A549 (cell line): ENCODE measurements around the gene GJE1. TPM values are rescaled to one million over a fixed set of nuclear protein-coding genes. Genes with fewer than 3 reads are reported as not detected.
"Not testable (repeated sequence)": the region's sequence is repeated elsewhere in the genome, so short reads cannot be mapped to it uniquely, and the experiment has no call there.

Experiments used
- ATAC-seq, 2 experiments: fragments of 200-7000 bp in 1 of 2; fragments of >200 bp in 1 of 2; cut with Nextera tagmentation in 1 of 2; cut with Tn5 transposase in 1 of 2; 3 replicates each; pipeline versions ENCODE4 v1.8.0 to v1.9.1; 2018 to 2020; ENCODE audit warnings: mild to moderate bottlenecking in 1 of 2, moderate library complexity in 1 of 2
- CTCF ChIA-PET: fragments of 300-600 bp; sonication (Branson Sonifier 250); formaldehyde crosslinking; extraction: SDS; loops from one replicate; lab custom pipeline; 2021; ENCODE audit warnings: antibody characterized with exemption, inconsistent platforms; lab: Yijun Ruan, JAX
- POLR2A ChIA-PET: fragments of 350-600 bp; formaldehyde crosslinking; extraction: SDS; loops from one replicate; lab custom pipeline; 2021; ENCODE audit warnings: antibody characterized with exemption, inconsistent platforms; lab: Yijun Ruan, JAX
- DNase-seq, 2 experiments: peaks; one replicate each; pipeline versions ENCODE4 v3.0.0 to v3.0.0-alpha.2; 2011 to 2016; ENCODE audit warnings: low read depth in 1 of 2, low spot score in 1 of 2
- FAIRE-seq: peaks from 2 replicates; lab custom pipeline; 2011; peaks lifted over from hg19 to GRCh38; lab: Jason Lieb, UNC
- H3K27ac ChIP-seq, 2 experiments: fragments of >200 bp; sonication (Bioruptor Twin); formaldehyde crosslinking; 3 replicates each; pipeline ENCODE4 v1.5.1; 2016 to 2017
- H3K4me1 ChIP-seq: fragments of >200 bp; sonication (Bioruptor Twin); formaldehyde crosslinking; 3 replicates; pipeline ENCODE4 v1.6.1; 2016
- H3K4me2 ChIP-seq: fragments of >200 bp; sonication (Bioruptor Twin); formaldehyde crosslinking; 3 replicates; pipeline ENCODE4 v1.6.1; 2016
- H3K4me3 ChIP-seq: fragments of >200 bp; sonication (Bioruptor Twin); formaldehyde crosslinking; 3 replicates; pipeline ENCODE4 v1.5.1; 2016
- H3K9me3 ChIP-seq: fragments of >200 bp; sonication (Bioruptor Twin); formaldehyde crosslinking; 3 replicates; pipeline ENCODE4 v1.6.1; 2016
- CBX8 ChIP-seq: fragments of 200-600 bp; sonication (generic); IDR thresholded peaks from 2 replicates; pipeline ENCODE4 v1.6.1; 2016
- CHD4 ChIP-seq: fragments of 200-600 bp; sonication (generic); IDR thresholded peaks from 2 replicates; pipeline ENCODE4 v1.6.1; 2016; ENCODE audit warnings: antibody characterized with exemption, mild to moderate bottlenecking, borderline replicate concordance
- CTCF ChIP-seq: fragments of >200 bp; sonication (Bioruptor Twin); formaldehyde crosslinking; IDR thresholded peaks from 3 replicates; pipeline ENCODE4 v1.5.1; 2016
- EHF ChIP-seq: fragments of 250-450 bp; sonication (Bioruptor Pico); IDR thresholded peaks from 2 replicates; pipeline ENCODE4 v1.5.0; 2020; ENCODE audit warnings: mild to moderate bottlenecking
- EHMT2 ChIP-seq: fragments of 200-600 bp; sonication (generic); IDR thresholded peaks from 2 replicates; pipeline ENCODE4 v1.6.1; 2016; ENCODE audit warnings: antibody characterized with exemption, low read depth, mild to moderate bottlenecking, moderate library complexity
- ESRRA ChIP-seq: fragments of 150-350 bp; IDR thresholded peaks from 2 replicates; pipeline ENCODE4 v1.6.1; 2014; ENCODE audit warnings: mild to moderate bottlenecking, low read length, borderline replicate concordance
- FOSB ChIP-seq: fragments of 250-450 bp; sonication (Bioruptor Pico); IDR thresholded peaks from 2 replicates; pipeline ENCODE4 v1.5.0; 2020; ENCODE audit warnings: mild to moderate bottlenecking, moderate library complexity
- HDAC2 ChIP-seq: fragments of 200-600 bp; sonication (generic); IDR thresholded peaks from 2 replicates; pipeline ENCODE4 v1.6.1; 2016
- HOXB13 ChIP-seq: fragments of 250-450 bp; sonication (Bioruptor Pico); IDR thresholded peaks from 2 replicates; pipeline ENCODE4 v1.5.0; 2020; ENCODE audit warnings: low read depth, mild to moderate bottlenecking, moderate library complexity
- MAFK ChIP-seq: fragments of 450-650 bp; IDR thresholded peaks from 2 replicates; pipeline ENCODE4 v1.6.1; 2014; ENCODE audit not compliant: partially characterized antibody
- MYC ChIP-seq: IDR thresholded peaks from 2 replicates; pipeline ENCODE4 v1.6.1; 2012; ENCODE audit warnings: mild to moderate bottlenecking, inconsistent platforms, low read length, improper control_type of control experiment, borderline replicate concordance
- PHF8 ChIP-seq: fragments of 200-600 bp; sonication (generic); IDR thresholded peaks from 2 replicates; pipeline ENCODE4 v1.6.1; 2016; ENCODE audit warnings: low read depth, mild to moderate bottlenecking, antibody characterized with exemption, moderate library complexity, borderline replicate concordance
- REST ChIP-seq: fragments of 200-600 bp; sonication (generic); IDR thresholded peaks from 2 replicates; pipeline ENCODE4 v1.6.1; 2016; ENCODE audit warnings: antibody characterized with exemption, mild to moderate bottlenecking, moderate library complexity
- RNF2 ChIP-seq: fragments of 200-600 bp; sonication (generic); IDR thresholded peaks from 2 replicates; pipeline ENCODE4 v1.6.1; 2016; ENCODE audit warnings: low read depth, mild to moderate bottlenecking, antibody characterized with exemption, moderate library complexity, borderline replicate concordance
- SMC3 ChIP-seq: fragments of >200 bp; sonication (Bioruptor Twin); formaldehyde crosslinking; IDR thresholded peaks from 3 replicates; pipeline ENCODE4 v1.6.1; 2018; ENCODE audit warnings: inconsistent platforms
- USF2 ChIP-seq: fragments of 450-650 bp; IDR thresholded peaks from 2 replicates; pipeline ENCODE4 v1.6.1; 2014; ENCODE audit warnings: antibody characterized with exemption
- ZC3H11A ChIP-seq: fragments of 450-650 bp; IDR thresholded peaks from 2 replicates; pipeline ENCODE4 v1.6.1; 2014; ENCODE audit warnings: antibody characterized with exemption, mild to moderate bottlenecking
- ZSCAN20 ChIP-seq: fragments of 250-450 bp; sonication (Bioruptor Pico); IDR thresholded peaks from 2 replicates; pipeline ENCODE4 v1.8.0; 2022; ENCODE audit warnings: mild to moderate bottlenecking, moderate library complexity
- WGBS: methylation state at CpG from one replicate; pipeline ENCODE4 v1.1.6; 2017; ENCODE audit errors: missing lambda C conversion rate; 5-methylcytosine and 5-hydroxymethylcytosine counted together
- polyA plus RNA-seq, 4 experiments: library from polyadenylated mRNA; depleted of rRNA in 3 of 4; stranded (reverse); fragments of >200 nt; fragmentation: RNase III in 1 of 4; extraction: RNeasy Plus Mini Kit Qiagen cat#74134 plus additional on column Dnase treatment in 1 of 4; gene quantifications; 2 replicates in 3 of 4; 3 replicates in 1 of 4; pipeline ENCODE4 v1.2.3, GENCODE V29; 2011 to 2017
- TF ChIP-seq, protein P1 (sequence below): IDR thresholded peaks from 2 replicates; pipeline ENCODE4 v1.6.1; 2012

GJE1 gene
- polyA plus RNA-seq, 2 of the 4 experiments (the other 2 are of a cell fraction) = not detected

DNA sequence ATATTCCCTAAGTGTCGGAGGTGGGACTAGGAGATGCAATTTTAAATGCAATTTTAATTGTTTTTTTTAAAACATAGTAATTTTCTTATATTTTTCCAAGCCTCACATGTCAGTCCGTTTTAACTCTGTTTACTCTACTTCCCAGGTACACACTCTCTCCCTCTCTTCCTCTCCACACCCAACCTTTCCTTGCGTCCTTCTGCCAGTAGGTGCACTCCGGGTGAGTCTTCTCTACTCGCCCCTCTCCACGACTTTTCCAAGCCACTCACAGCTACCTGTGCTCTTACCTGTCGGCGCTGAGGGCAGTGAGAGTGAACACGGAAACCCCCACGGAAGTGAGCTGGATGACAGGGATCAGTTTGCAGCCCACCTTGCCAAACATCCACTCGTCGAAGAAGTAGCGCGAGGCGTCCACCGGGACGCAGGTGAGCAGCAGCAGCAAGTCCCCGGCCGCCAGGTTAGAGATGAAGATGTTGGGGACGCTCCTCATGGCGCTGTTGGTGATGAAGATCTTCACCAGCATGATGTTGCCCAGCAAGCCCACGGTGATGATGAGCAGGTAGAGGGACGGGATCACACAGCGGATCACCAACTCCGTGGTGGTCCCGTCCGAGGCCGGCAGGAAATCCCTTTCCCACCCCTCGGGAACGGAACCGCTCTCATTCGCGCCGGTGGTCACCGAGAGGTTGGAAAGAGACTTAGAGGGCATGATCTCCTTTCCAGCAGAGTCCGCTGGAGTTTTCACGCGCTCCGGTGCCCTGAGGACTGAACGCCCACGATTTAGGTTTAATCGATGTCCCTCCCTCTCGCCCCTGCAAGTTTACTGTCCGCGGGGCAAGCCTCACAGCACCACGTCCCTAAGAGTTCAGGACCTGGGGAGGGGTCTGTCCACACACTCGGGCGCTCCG lies 44.5 kb upstream of the GJE1 start (continued):
- no peak for TF ChIP-seq CBX8
- no peak for TF ChIP-seq SMC3
- TF ChIP-seq EHF = no peak
- no peak for TF ChIP-seq EHMT2
- no peak for TF ChIP-seq HOXB13 (CRISPR knock-in tag)
- TF ChIP-seq, protein P1, sequence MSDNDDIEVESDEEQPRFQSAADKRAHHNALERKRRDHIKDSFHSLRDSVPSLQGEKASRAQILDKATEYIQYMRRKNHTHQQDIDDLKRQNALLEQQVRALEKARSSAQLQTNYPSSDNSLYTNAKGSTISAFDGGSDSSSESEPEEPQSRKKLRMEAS = no peak
- no peak for TF ChIP-seq ESRRA

DNA sequence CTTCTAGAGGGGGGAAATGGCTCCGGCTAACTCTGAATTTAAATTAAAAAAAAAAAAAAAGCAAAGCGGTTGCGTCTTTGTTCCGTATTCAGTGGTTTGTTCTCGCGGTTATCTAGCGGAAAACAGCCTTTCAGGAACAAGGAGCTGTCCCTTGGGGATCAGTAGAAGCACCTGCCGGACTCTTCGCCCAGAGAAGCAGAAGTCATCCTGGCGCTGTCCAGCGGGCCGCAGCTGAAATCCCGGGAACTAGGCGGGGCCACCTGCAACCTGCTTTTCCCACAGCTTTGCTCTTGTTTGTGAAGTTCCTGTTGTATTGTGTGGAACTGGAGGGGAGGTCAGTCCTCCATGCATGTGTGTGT lies 43.9 kb upstream of the GJE1 start:
- POLR2A ChIA-PET = no interaction called here

GRCh38 chr6:142104820-142105219 lies 27.9 kb upstream of the GJE1 start:
- 73% methylated on average over 5 of the region's 5 CpGs for WGBS
- ATAC-seq, DNase-seq, H3K4me1 ChIP-seq, H3K9me3 ChIP-seq, H3K4me2 ChIP-seq, H3K4me3 ChIP-seq, POLR2A ChIA-PET, FAIRE-seq, H3K27ac ChIP-seq: not testable (repeated sequence)
- CTCF ChIA-PET = interaction anchor here (1.1 kb wide), 1 partner anchor 108 kb away, joined by 3 read pairs; no protein-coding TSS in a partner anchor

More for the DNA sequence above, 43.9 kb upstream of the GJE1 start:
- H3K4me1 ChIP-seq = no peaks in the 10 kb centered on the region
- H3K9me3 ChIP-seq = no peaks in the 10 kb centered on the region
- no peak overlapping the region for H3K27ac ChIP-seq
- peak; percentile 4 to 24 for DNase-seq
- TF ChIP-seq EHMT2 (0 out of 2 replicates have a peak, but pooled peaks have one; percentile 43), REST (peak; percentile 87), ZC3H11A (no peak), PHF8 (no peak)
- CTCF ChIA-PET = no interaction called here
- H3K4me3 ChIP-seq = no peak overlapping the region
- no peak overlapping the region for H3K4me2 ChIP-seq
- ATAC-seq = peak; percentile 62; a peak in 5 of 6 replicates
- FAIRE-seq = no peak
- WGBS = 8% methylated on average over 10 of the region's 14 CpGs

DNA sequence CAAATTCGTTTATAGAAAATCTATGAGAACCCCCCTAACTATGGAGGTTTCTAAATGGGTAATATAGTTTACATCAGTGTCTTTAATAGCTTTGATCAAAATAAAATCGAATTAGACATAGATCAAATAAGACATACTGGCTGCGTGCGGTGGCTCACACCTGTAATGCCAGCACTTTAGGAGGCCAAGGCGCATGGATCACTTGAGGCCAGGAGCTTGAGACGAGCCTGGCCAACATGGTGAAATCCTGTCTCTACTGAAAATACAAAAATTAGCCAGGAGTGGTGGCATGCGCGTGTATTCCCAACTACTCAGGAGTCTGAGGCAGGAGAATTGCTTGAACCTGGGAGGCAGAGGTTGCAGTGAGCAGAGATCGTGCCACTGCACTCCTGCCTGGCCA lies 21.9 kb upstream of the GJE1 start:
- FAIRE-seq, H3K9me3 ChIP-seq, H3K27ac ChIP-seq, POLR2A ChIA-PET, H3K4me1 ChIP-seq, H3K4me3 ChIP-seq, ATAC-seq, DNase-seq, H3K4me2 ChIP-seq: not testable (repeated sequence)
- WGBS = 62% methylated on average over 7 of the region's 9 CpGs
- CTCF ChIA-PET = interaction anchor here (3.0 to 4.0 kb wide), 2 partner anchors 121 to 434 kb away, joined by 10 to 19 read pairs; no protein-coding TSS in a partner anchor

DNA sequence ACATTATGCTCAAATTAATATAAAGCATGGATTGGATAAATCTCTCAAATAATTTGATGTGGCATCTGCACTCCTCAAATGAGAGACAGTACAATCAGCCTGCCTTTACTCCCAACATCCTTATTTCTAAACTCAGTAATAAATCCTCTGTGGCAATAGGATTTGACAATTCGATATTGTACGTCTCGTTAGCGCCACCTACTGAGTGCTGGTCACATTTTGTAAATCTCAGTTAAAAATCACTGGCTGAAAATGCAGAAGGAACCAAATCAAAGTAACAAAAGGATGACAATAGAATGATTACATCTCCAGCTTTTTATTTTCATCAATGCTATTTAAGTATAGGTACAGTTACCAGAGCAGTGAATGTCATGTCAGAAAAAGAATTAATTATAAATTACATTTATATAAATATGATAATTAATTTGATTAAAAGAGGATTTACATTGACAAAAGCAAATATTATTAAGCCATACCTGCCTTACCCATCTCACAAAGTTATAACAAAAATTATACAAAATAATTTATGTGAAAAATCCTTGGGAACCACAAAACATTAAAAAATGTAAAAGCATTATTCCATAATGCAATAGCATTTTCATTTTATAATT lies 20.2 kb upstream of the GJE1 start:
- DNase-seq (peak; percentile 23 to 79), FAIRE-seq (peak; percentile 76), ATAC-seq (no peak)
- no peak overlapping the region for H3K4me2 ChIP-seq
- H3K27ac ChIP-seq = no peak overlapping the region
- ChIA-PET POLR2A (no interaction called here), CTCF (interaction anchor here (0.8 to 4.0 kb wide), 10 partner anchors 9 to 505 kb away, joined by 3 to 19 read pairs (median 4); no protein-coding TSS in a partner anchor)
- H3K4me3 ChIP-seq = no peak overlapping the region
- no peaks in the 10 kb centered on the region for H3K9me3 ChIP-seq
- no peaks in the 10 kb centered on the region for H3K4me1 ChIP-seq
- WGBS = 1% methylated on average over 4 of the region's 4 CpGs
- no peak for TF ChIP-seq RNF2
- no peak for TF ChIP-seq ESRRA
- TF ChIP-seq CHD4 = no peak
- TF ChIP-seq HDAC2 = no peak
- no peak for TF ChIP-seq ZSCAN20 (CRISPR knock-in tag)
- no peak for TF ChIP-seq USF2
- TF ChIP-seq FOSB (CRISPR knock-in tag) = no peak
- no peak for TF ChIP-seq ZC3H11A
- TF ChIP-seq SMC3 = peak; percentile 68
- TF ChIP-seq CBX8 = no peak
- no peak for TF ChIP-seq MAFK
- TF ChIP-seq MYC = no peak
- peak; percentile 71 for TF ChIP-seq CTCF
